ENCODE data around the gene SCN4B.
A peak's percentile ranks its signal among the peaks of the same experiment; 100 is the strongest.

SCN4B gene

DNA sequence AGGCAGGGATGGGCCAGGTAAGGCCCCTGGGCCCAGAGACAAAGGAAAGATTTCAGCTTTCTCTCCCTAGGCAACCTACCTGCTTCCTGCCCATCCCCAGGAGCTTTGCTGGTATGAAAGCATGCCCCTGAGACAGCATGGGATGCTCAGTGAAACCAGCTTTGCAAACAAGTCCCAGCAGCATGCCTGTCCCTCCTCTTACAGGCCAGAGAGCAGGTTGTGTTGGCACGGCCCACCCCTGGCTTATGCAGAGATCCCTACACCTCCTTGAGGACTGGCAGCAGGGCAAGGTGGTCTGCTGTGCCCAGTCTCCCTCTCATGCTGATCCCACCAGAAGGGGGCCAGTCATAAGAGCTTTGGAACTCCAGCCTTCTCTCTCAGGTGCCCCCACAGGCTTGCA is 3.1 kb downstream of the SCN4B start:
- DNase-seq, result no peak

- DNase-seq, result no peak
Observed at GRCh38 chr11:118148856-118149255, 3.8 kb downstream of the SCN4B start.

- DNase-seq, result no peak
Observed at GRCh38 chr11:118148240-118148639, 4.4 kb downstream of the SCN4B start.

- DNase-seq, result no peak
Observed at GRCh38 chr11:118147502-118147901, 5.1 kb downstream of the SCN4B start.

DNA sequence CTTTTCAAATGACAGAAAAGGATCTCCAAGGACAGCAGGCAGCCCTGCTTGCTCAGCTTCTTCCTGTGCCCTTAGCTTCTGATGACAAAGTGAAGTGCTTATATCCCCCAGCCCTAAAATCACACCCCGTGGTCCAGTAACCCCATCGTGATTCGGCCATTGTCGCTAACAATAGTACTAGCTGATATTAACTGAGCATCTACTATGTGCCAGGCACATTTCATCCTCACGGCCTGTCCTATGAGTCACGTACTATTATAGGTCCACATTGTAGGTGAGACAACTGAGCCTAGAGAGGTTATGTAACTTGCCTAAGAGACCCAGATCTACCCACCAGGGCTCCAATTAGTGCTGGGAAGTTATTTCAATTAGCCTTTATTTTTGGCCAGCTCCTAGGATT is 6.1 kb downstream of the SCN4B start:
- no peak for DNase-seq

DNA sequence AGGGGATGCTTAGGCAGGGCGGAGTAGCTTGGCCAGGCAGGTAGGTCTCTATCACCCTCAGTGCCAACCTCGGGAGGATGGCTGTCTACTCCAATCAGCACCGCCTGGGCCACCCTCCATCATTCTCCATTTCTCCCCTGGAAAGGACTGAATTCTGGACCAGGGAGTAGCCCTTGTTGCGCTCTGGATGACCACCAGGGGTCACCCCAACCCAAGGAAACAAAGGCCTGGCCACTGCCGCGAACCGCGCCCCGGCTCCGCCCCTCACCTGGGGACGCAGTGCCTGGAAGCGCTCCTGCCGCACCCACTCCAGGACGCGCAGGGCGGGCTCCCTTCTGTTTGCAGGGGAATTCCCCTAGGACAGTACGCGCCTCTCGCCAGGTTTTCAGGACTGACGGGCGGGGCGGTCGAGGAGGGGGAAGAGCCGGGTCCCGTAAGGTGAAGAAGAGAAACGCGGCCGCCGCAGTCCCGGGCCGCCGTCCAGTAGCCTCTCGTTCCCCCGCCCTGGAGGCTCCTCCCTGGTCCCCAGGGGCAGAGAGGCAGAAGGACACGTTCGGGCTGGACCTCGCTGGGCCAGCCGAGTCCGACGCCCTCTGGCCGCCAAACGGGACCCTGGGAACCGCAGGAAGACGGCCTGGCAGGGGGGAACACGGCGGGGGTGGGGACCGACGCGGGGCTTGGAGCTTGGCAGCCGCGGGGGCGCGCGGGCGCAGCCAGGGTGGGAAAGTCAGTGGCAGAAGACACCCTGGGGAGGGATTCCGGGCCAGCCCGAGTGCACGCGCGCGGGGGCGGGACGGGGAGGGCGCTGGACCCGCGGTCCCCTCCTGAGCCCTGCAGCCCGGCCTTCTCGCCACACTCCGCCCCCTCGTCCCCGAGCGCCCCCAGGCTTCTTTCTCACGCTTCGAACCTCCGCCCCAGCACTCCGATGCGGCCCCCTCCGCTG is 7.1 kb downstream of the SCN4B start:
- DNase-seq, result peak; percentile 96

DNA sequence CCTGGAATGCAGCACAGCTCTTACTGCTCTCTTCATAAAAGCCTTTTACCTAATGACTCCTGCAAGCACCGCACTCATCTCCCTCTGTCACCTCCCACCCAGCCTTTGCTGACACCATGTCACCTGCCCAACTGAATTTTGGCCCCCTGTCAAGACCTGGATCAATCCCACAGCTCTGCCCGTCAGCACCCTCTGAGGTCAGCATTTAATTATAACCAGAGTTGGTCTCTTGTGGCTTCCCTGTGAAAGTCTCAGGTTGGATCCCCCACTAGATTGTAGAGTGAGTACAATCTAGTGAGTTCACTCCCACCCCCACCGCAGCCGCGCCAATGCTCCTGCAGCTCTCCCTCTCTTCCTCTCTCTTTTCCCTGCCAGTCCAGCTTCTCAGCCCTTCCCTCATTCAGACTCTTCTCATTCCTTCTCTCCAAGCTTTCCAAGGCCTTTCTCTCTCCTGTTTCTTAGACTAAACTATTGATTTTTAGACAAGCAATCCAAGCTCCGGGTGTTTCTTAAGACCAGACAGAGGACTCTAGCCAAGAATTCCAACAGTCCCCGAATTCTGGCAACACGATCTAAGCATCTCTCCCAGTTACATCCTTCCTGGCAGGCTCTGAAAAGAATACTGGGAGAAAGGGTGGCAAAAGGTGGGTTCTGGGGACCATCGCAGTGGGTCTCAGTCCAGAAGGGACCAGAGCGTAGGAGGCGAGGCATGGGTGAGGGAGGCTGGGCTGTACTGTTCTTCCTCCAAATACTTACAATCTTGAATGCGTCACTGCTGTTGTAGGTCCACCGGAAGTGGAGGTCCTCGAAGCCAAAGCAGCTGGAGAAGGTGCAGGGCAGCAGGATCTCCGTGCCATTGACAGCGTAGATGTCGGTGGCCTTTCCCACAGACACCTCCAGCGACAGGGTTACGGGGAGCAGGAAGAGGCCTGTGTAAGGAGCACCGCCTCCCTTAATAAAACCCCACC is 8.0 kb downstream of the SCN4B start:
- DNase-seq, result no peak

DNA sequence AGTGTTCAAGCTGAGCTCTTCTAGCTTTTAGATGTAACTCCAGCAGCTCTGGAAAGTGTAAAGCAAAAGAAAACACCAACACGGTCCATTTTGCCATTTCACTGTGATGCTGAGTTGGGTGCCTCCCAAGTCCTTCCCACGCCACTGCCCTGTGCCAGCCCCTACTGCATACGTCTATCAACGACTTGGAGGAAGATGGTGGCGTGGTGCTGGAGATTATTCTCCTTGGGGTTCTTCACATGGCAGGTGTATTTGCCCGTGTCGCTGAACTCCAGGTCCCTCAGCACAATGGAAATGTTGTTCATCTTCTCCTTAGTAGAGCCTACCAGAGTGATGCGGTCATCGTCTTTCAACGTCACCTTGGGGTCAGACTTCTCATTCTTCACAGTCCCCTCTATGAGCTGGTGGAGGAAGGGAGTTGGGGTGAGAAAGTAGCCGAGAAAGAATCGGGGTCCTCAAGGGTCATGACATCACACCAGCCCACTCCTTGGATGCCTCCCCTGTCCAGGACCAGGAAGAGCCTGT is 8.9 kb downstream of the SCN4B start:
- DNase-seq, result no peak

GRCh38 chr11:118142809-118143208 is 9.8 kb downstream of the SCN4B start:
- DNase-seq, result no peak

GRCh38 chr11:118142081-118142480 is 10.5 kb downstream of the SCN4B start:
- DNase-seq, result no peak

DNA sequence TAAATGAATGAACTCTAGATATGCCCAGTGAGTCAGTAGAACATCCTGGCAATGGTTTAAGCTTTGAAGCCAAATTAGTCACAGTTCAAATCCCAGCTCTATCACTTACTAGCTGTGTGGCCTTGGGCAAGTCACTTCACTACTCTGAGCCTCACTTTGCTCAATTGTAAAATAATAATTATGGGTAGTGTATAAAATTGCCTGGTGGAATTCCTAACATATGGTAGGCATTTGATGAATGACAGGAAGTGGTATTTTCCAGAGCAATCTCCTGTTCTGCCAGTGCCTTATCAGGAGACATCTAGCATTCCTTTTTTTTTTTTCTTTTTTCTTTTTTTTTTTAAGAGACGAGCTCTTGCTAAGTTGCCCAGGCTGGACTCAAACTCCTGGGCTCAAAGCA is 13.0 kb downstream of the SCN4B start:
- no peak for DNase-seq

- no peak for DNase-seq
Observed at GRCh38 chr11:118138839-118139420, 13.7 kb downstream of the SCN4B start.

- DNase-seq, result no peak
Observed at GRCh38 chr11:118136801-118137200, 15.8 kb downstream of the SCN4B start.

DNA sequence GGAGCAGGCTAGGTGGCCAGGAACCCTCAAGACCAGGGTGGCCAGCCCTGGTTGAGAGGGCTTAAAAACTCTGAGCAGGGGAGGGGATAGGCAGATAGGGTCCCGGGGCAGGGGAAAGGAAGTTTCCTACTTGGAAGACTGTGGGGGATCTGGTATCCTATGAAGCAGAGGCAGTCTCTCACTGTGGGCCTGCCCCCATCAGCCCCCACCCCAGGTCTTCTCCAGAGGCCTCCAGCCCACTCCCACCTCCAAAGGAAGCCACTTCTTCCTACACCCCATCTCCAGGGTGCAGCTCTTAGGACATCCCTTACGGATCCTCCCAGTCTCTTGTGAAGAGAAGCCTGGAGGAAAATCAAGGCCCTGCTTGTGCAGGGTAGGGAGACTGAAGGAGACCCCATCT is 16.3 kb downstream of the SCN4B start:
- DNase-seq, result no peak

DNA sequence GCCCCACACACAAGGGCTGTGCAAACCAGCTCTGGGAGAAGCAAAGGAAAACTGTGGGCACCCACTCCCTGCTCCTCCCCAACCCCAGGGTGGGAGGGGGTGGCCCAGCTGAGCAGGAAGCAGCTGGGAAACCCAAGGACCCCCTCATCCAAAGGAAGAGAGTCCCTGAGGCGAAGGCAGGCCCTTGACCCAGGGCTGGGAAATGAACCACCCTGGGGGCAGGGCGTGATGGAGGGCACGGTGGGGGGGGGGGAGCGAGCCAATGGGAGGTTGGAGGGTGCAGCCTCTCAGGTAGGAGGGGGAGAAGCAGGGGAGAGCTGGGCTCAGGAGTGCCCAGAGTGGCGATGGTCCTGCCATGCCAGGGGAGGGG is 16.8 kb downstream of the SCN4B start:
- no peak for DNase-seq

DNA sequence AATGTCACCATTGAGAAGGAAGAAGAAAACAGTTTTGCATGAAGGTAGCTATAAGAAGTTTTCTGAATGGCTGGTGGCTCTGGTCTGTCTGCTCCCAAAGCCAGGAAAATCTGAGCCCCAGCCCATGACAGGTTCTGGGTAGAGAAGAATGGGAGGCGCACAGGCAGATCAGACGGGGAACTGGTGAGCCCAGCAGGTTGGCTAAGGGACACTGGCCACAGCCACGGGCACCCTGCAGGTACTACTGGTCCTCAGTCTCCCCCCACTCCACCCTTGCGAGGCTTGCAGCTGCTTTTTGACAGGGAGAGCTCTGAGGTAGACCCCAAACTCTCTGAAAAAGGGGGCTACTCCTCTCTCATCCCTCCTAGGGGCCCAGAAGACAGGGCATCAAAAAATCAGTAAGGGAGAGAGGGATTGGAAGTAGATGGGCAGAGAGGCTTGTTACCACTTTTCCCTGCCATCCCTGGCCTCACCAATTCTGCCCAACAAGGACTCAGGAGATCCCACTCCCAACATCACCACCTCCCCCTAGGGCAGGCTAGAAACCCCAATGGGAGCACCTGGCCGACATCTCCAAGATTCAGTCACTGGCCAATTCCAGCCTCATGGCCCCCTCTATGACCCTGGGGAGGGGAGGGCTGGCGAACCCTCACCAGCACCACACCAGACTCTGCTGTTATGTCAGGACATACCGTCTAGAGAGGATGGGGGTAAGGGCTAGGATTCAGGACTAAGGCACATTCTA is 17.4 kb downstream of the SCN4B start:
- DNase-seq, result no peak

- no peak for DNase-seq
Observed at GRCh38 chr11:118133816-118134215, 18.8 kb downstream of the SCN4B start.

GRCh38 chr11:118132385-118133151 is 20.1 kb downstream of the SCN4B start:
- DNase-seq, result no peak

DNA sequence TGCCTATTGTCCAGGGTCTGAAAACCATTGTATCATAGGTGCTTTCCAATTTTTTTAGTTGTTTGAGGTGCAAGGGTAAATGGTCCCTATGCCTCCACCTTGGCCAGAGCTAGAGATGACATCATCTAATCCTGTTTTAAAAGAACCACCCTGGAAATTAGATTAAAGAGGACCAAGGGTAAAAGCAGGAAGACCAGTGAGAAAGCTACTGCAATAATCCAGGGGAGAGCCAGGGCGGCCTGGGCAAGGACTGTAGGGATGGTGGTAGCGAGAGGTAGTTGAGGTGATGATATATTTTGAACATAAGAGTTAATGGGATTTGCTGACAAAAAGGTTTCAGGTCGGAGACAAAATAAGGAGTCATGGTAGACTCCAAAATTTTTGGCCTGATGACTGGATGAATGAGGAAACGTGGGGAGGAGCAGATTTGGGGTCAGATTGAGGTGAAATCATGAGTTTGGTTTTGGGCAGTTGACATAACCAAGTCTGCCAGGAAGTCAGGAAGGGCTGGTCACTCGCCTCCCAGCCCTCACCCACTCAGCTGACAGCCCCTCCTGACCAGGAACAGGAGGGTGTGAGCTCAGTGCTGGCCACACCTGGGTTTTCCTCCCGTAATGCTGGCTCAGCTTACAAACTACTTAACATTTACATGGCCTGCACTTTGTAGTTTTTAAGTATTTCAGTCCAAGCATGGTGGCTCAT is 23.0 kb downstream of the SCN4B start:
- DNase-seq, result no peak

DNA sequence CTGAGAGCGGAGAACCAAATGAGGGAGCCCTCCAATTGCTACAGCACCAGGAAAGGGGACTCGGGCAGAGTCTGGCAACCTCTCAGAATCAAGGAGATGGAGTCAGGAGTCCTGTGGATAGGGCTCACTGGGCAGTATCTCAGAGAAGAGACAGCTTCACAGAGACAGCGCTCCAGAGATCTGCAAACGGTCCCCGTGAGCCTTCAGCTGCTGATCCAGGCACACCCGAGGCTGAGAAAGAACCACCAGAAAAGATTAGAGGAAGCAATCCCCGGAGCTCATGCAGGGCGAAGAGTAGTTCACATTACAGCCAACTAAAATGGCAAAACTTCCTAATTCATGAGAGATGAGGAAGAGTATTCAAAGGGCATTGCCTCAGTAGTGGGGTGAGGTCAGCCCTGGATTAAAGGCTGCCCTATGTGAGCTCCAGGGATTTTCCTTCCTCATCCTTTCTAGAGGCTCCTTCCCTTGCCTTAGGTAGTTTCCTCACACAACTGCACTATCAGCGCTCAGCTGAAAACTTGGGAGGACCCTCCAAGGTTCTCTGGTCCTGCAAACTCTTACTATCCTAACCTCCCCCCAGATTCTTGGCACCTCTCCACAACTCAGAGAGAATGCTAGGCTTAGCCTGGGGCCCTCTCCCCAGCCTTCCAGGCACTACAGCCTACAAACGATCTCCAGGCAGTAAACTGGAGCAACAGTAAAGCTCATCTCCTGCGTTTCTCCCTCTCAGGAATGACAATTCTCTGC is 23.7 kb downstream of the SCN4B start:
- DNase-seq, result no peak
